Neural progenitor cell (in vitro differentiated cells): ENCODE measurements around the gene RPA1. TPM values are rescaled to one million over a fixed set of nuclear protein-coding genes. Genes with fewer than 3 reads are reported as not detected.

Source experiments
- DNase-seq: peaks from one replicate; pipeline ENCODE4 v3.0.0-alpha.2; 2016; ENCODE audit warnings: low spot score
- H2AFZ ChIP-seq: fragments of 200-600 bp; sonication (generic); replicated peaks from 2 replicates; pipeline ENCODE4 v1.6.1; 2016; ENCODE audit warnings: antibody characterized with exemption
- H3F3A ChIP-seq: fragments of 200-600 bp; sonication (generic); 2 replicates; pipeline ENCODE4 v1.6.1; 2016; ENCODE audit warnings: antibody characterized with exemption, low read depth
- H3K27ac ChIP-seq: fragments of 200-600 bp; sonication (generic); 2 replicates; pipeline ENCODE4 v1.5.1; 2016; ENCODE audit warnings: mild to moderate bottlenecking
- H3K27me3 ChIP-seq: fragments of 200-600 bp; sonication (generic); 2 replicates; pipeline ENCODE4 v1.6.1; 2016; ENCODE audit warnings: mild to moderate bottlenecking, moderate library complexity
- H3K36me3 ChIP-seq: fragments of 200-600 bp; sonication (generic); 2 replicates; pipeline ENCODE4 v1.5.1; 2016
- H3K4me1 ChIP-seq: fragments of 200-600 bp; sonication (generic); 2 replicates; pipeline ENCODE4 v1.6.1; 2016; ENCODE audit warnings: mixed run types
- H3K4me2 ChIP-seq: fragments of 200-600 bp; sonication (generic); 2 replicates; pipeline ENCODE4 v1.6.1; 2016
- H3K4me3 ChIP-seq: fragments of 200-600 bp; sonication (generic); 2 replicates; pipeline ENCODE4 v1.5.1; 2016
- H3K79me2 ChIP-seq: fragments of 200-600 bp; sonication (generic); 2 replicates; pipeline ENCODE4 v1.6.1; 2016; ENCODE audit warnings: low read depth
- H3K9ac ChIP-seq: fragments of 200-600 bp; sonication (generic); 2 replicates; pipeline ENCODE4 v1.6.1; 2016
- H3K9me3 ChIP-seq: fragments of 200-600 bp; sonication (generic); 2 replicates; pipeline ENCODE4 v1.5.1; 2016; ENCODE audit warnings: low read depth
- H4K20me1 ChIP-seq: fragments of 200-600 bp; sonication (generic); 2 replicates; pipeline ENCODE4 v1.6.1; 2016; ENCODE audit warnings: low read depth
- H3K27ac Mint-ChIP-seq: 3 replicates; pipeline ENCODE4 v1.8.0; 2021; ENCODE audit warnings: mixed read lengths
- H3K27me3 Mint-ChIP-seq: 2 replicates; pipeline ENCODE4 v1.8.0; 2022; ENCODE audit warnings: low read depth, mild to moderate bottlenecking, inconsistent platforms, moderate library complexity, mixed read lengths; ENCODE audit not compliant: insufficient read depth
- H3K36me3 Mint-ChIP-seq: 3 replicates; pipeline ENCODE4 v1.8.0; 2021; ENCODE audit warnings: mixed read lengths
- H3K4me1 Mint-ChIP-seq: 3 replicates; pipeline ENCODE4 v1.8.0; 2021; ENCODE audit warnings: mixed read lengths
- H3K4me3 Mint-ChIP-seq: 3 replicates; pipeline ENCODE4 v1.8.0; 2021; ENCODE audit warnings: mild to moderate bottlenecking, moderate library complexity, mixed read lengths
- H3K9me3 Mint-ChIP-seq: 3 replicates; pipeline ENCODE4 v1.8.0; 2020; ENCODE audit warnings: mixed read lengths
- EZH2 ChIP-seq: fragments of 200-600 bp; sonication (generic); IDR thresholded peaks from 2 replicates; pipeline ENCODE4 v1.6.1; 2017; ENCODE audit warnings: antibody characterized with exemption, mild to moderate bottlenecking, moderate library complexity
- EZH2phosphoT487 ChIP-seq: fragments of 200-600 bp; sonication (generic); IDR thresholded peaks from 2 replicates; pipeline ENCODE4 v1.6.1; 2017; ENCODE audit warnings: antibody characterized with exemption
- total RNA-seq: library from RNA; depleted of rRNA; stranded (reverse); fragments of >200 nt; gene quantifications from 2 replicates; pipeline ENCODE4 v1.2.3, GENCODE V29; 2015; ENCODE audit warnings: low replicate concordance
- TF ChIP-seq, protein P1 (sequence below): fragments of 200-600 bp; sonication (generic); IDR thresholded peaks from 2 replicates; pipeline ENCODE4 v1.5.1; 2017; ENCODE audit warnings: antibody characterized with exemption, mild to moderate bottlenecking

Gene RPA1
- total RNA-seq, 1 donor from 2014 or later, result 94.4 TPM

- Mint-ChIP-seq H3K27ac (no peak overlapping the region), H3K9me3 (no peaks in the 10 kb centered on the region), H3K4me1 (no peaks in the 10 kb centered on the region), H3K27me3 (no peaks in the 10 kb centered on the region), H3K36me3 (peaks cover 19% of the 10 kb centered on the region), H3K4me3 (no peak overlapping the region)
- Histone ChIP-seq H3K4me2 (no peak overlapping the region), H3K36me3 (no peaks in the 10 kb centered on the region), H4K20me1 (no peaks in the 10 kb centered on the region), H3K27ac (no peak overlapping the region), H3K9me3 (no peaks in the 10 kb centered on the region), H3K4me3 (no peak overlapping the region), H3K27me3 (no peaks in the 10 kb centered on the region), H2AFZ (no peak overlapping the region), H3K4me1 (no peaks in the 10 kb centered on the region), H3F3A (no peaks in the 10 kb centered on the region), H3K79me2 (peaks cover 17% of the 10 kb centered on the region), H3K9ac (no peak overlapping the region)
- DNase-seq, result no peak
- TF ChIP-seq, protein P1, sequence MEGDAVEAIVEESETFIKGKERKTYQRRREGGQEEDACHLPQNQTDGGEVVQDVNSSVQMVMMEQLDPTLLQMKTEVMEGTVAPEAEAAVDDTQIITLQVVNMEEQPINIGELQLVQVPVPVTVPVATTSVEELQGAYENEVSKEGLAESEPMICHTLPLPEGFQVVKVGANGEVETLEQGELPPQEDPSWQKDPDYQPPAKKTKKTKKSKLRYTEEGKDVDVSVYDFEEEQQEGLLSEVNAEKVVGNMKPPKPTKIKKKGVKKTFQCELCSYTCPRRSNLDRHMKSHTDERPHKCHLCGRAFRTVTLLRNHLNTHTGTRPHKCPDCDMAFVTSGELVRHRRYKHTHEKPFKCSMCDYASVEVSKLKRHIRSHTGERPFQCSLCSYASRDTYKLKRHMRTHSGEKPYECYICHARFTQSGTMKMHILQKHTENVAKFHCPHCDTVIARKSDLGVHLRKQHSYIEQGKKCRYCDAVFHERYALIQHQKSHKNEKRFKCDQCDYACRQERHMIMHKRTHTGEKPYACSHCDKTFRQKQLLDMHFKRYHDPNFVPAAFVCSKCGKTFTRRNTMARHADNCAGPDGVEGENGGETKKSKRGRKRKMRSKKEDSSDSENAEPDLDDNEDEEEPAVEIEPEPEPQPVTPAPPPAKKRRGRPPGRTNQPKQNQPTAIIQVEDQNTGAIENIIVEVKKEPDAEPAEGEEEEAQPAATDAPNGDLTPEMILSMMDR, result no peak
- TF ChIP-seq EZH2, result no peak
- no peak for TF ChIP-seq EZH2phosphoT487
These were observed 39.9 kb upstream of the RPA1 start for GRCh38 chr17:1789936-1790335.

GRCh38 chr17:1792495-1793446 is 37.0 kb upstream of the RPA1 start:
- Histone ChIP-seq H3K27ac (no peak overlapping the region), H3K9ac (no peak overlapping the region), H3K4me3 (no peak overlapping the region), H3K27me3 (no peaks in the 10 kb centered on the region), H3K4me1 (no peaks in the 10 kb centered on the region), H4K20me1 (no peaks in the 10 kb centered on the region), H3K79me2 (peaks cover 30% of the 10 kb centered on the region), H2AFZ (no peak overlapping the region), H3K36me3 (no peaks in the 10 kb centered on the region), H3K4me2 (no peak overlapping the region), H3F3A (no peaks in the 10 kb centered on the region), H3K9me3 (no peaks in the 10 kb centered on the region)
- DNase-seq, result no peak
- Mint-ChIP-seq H3K27me3 (no peaks in the 10 kb centered on the region), H3K27ac (no peak overlapping the region), H3K4me1 (no peaks in the 10 kb centered on the region), H3K9me3 (no peaks in the 10 kb centered on the region), H3K4me3 (no peak overlapping the region), H3K36me3 (peaks cover 17% of the 10 kb centered on the region)
- TF ChIP-seq EZH2phosphoT487, result no peak
- TF ChIP-seq, protein P1, result no peak
- no peak for TF ChIP-seq EZH2

GRCh38 chr17:1793447-1793806 is 36.4 kb upstream of the RPA1 start:
- Histone ChIP-seq H3K9me3 (no peaks in the 10 kb centered on the region), H3K36me3 (no peaks in the 10 kb centered on the region), H3K27ac (no peak overlapping the region), H3K9ac (no peak overlapping the region), H3K79me2 (peaks cover 30% of the 10 kb centered on the region), H3F3A (no peaks in the 10 kb centered on the region), H3K4me1 (no peaks in the 10 kb centered on the region), H3K27me3 (no peaks in the 10 kb centered on the region), H4K20me1 (no peaks in the 10 kb centered on the region), H2AFZ (no peak overlapping the region), H3K4me2 (no peak overlapping the region), H3K4me3 (no peak overlapping the region)
- Mint-ChIP-seq H3K4me1 (no peaks in the 10 kb centered on the region), H3K4me3 (no peak overlapping the region), H3K27ac (no peak overlapping the region), H3K9me3 (no peaks in the 10 kb centered on the region), H3K36me3 (peaks cover 17% of the 10 kb centered on the region), H3K27me3 (no peaks in the 10 kb centered on the region)
- peak; percentile 7 for DNase-seq
- TF ChIP-seq EZH2phosphoT487, result no peak
- TF ChIP-seq EZH2, result no peak
- TF ChIP-seq, protein P1, result no peak
